GM19438 (cell line): Measurements from ENCODE around the gene GIMAP8.

Source experiments
- ATAC-seq: cut with Tn5 transposase; IDR thresholded peaks from one replicate; pipeline ENCODE4 v1.9.1; 2021; ENCODE audit warnings: low read depth; ENCODE audit not compliant: unreplicated experiment

Gene GIMAP8

GRCh38 chr7:150410680-150411346 is 39.6 kb upstream of the GIMAP8 start:
- ATAC-seq, result no peak

- ATAC-seq, result no peak
Measured at GRCh38 chr7:150411606-150412005, 38.8 kb upstream of the GIMAP8 start.

- no peak for ATAC-seq
Measured at GRCh38 chr7:150412016-150412415, 38.4 kb upstream of the GIMAP8 start.

- no peak for ATAC-seq
Measured at GRCh38 chr7:150412518-150413488, 37.6 kb upstream of the GIMAP8 start.

- no peak for ATAC-seq
Measured at GRCh38 chr7:150413640-150414081, 36.8 kb upstream of the GIMAP8 start.

- ATAC-seq, result no peak
Measured at GRCh38 chr7:150415161-150416153, 35.0 kb upstream of the GIMAP8 start.

- no peak for ATAC-seq
Measured at GRCh38 chr7:150417239-150417638, 33.2 kb upstream of the GIMAP8 start.

GRCh38 chr7:150417863-150418262 is 32.6 kb upstream of the GIMAP8 start:
- ATAC-seq, result no peak

- ATAC-seq, result no peak
Measured at GRCh38 chr7:150420242-150420641, 30.2 kb upstream of the GIMAP8 start.

- ATAC-seq, result peak; percentile 98
Measured at GRCh38 chr7:150420987-150421674, 29.3 kb upstream of the GIMAP8 start.

- ATAC-seq, result no peak
Measured at GRCh38 chr7:150421831-150422230, 28.6 kb upstream of the GIMAP8 start.

GRCh38 chr7:150425670-150426069 is 24.8 kb upstream of the GIMAP8 start:
- ATAC-seq, result no peak

- no peak for ATAC-seq
Measured at GRCh38 chr7:150428671-150429451, 21.6 kb upstream of the GIMAP8 start.

GRCh38 chr7:150429699-150430098 is 20.7 kb upstream of the GIMAP8 start:
- no peak for ATAC-seq

GRCh38 chr7:150430465-150431085 is 19.9 kb upstream of the GIMAP8 start:
- ATAC-seq, result no peak

GRCh38 chr7:150431839-150432658 is 18.4 kb upstream of the GIMAP8 start:
- ATAC-seq, result no peak

- ATAC-seq, result peak; percentile 25
Measured at GRCh38 chr7:150432915-150433892, 17.2 kb upstream of the GIMAP8 start.
